ENCODE data around the gene CCDC102B.

CCDC102B gene

DNA sequence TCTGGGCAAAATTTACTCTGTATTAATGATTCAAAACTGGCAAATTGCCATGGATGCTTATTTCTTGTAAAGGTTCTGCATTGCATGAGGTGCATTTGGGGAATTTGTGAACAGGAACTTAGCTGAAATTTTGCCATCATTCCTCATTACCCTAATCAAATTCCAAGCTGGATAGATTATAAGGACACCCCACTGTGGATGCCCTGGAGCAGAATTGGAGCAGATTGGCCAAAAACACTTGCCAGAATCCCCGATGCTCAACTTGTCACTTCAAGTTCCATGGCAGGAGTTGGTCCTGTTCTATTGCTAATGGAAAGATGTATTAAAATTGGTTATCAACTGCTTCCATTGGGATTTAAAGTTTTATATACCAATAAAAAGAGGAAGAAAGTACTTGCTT lies 237.9 kb downstream of the CCDC102B start:
- no peaks in the 10 kb centered on the region for H3K27me3 ChIP-seq (ENCODE audit: control insufficient read depth, insufficient read depth, low read length)
- no peaks in the 10 kb centered on the region for H3K36me3 ChIP-seq (ENCODE audit: control insufficient read depth, insufficient read depth, low read length)
- no peak overlapping the region for H3K4me2 ChIP-seq (ENCODE audit: low read length)
- no peak overlapping the region for H3K27ac ChIP-seq
- no peaks in the 10 kb centered on the region for H3K4me1 ChIP-seq
- no peak overlapping the region for H2AFZ ChIP-seq
- no peak overlapping the region for H3K9ac ChIP-seq
- H3K79me2 ChIP-seq = no peaks in the 10 kb centered on the region
- H3K4me3 ChIP-seq (ENCODE audit: low read depth, low read length) = no peak overlapping the region
- TF ChIP-seq, protein P1, sequence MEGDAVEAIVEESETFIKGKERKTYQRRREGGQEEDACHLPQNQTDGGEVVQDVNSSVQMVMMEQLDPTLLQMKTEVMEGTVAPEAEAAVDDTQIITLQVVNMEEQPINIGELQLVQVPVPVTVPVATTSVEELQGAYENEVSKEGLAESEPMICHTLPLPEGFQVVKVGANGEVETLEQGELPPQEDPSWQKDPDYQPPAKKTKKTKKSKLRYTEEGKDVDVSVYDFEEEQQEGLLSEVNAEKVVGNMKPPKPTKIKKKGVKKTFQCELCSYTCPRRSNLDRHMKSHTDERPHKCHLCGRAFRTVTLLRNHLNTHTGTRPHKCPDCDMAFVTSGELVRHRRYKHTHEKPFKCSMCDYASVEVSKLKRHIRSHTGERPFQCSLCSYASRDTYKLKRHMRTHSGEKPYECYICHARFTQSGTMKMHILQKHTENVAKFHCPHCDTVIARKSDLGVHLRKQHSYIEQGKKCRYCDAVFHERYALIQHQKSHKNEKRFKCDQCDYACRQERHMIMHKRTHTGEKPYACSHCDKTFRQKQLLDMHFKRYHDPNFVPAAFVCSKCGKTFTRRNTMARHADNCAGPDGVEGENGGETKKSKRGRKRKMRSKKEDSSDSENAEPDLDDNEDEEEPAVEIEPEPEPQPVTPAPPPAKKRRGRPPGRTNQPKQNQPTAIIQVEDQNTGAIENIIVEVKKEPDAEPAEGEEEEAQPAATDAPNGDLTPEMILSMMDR (IDR thresholded peaks at IDR 0.05) = no peak
- no peaks in the 10 kb centered on the region for H3K9me3 ChIP-seq (ENCODE audit: control insufficient read depth, low read length)

DNA sequence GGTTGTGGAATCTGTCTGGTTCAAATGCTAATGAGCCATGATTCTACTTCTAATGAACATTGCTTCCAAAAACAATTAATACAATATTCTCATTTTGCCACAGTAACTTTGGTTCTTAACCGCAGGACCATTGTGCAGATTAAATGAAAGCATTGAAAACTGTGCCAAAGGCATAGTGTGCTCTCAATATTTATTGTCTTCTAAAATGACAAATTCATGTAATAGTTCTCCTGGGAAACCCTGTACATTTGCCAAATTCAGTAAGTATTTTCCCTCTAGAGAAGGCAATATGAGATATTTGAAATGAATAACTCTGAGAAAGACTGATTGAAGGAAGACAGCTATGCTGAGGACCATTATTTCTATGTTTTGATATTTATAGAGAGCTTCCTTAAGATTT lies 246.3 kb downstream of the CCDC102B start:
- Histone ChIP-seq H3K4me3 (ENCODE audit: low read depth, low read length) (no peak overlapping the region), H3K9me3 (ENCODE audit: control insufficient read depth, low read length) (no peaks in the 10 kb centered on the region), H3K27ac (no peak overlapping the region), H3K36me3 (ENCODE audit: control insufficient read depth, insufficient read depth, low read length) (no peaks in the 10 kb centered on the region), H3K9ac (no peak overlapping the region), H3K4me1 (no peaks in the 10 kb centered on the region), H2AFZ (no peak overlapping the region), H3K27me3 (ENCODE audit: control insufficient read depth, insufficient read depth, low read length) (no peaks in the 10 kb centered on the region), H3K4me2 (ENCODE audit: low read length) (no peak overlapping the region), H3K79me2 (no peaks in the 10 kb centered on the region)
- TF ChIP-seq, protein P1 (IDR thresholded peaks at IDR 0.05) = no peak

DNA sequence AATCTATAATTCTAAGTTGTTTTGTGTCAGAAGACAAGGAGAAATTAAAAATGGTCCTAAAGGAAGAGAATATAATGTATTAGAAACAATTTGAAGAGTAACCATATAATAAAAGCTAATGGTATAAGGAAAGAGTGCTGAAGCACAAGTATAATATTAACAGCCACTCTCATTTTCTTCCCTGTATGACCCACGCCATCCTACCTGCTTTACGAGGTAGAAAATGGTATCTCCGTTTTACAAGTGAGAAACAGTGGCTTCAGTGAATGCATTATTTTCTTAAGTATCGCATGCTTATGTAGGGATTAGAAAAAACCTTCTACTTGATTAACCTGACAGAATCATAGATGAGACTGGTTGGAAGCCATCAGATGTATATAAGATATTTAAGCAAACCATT lies 266.2 kb downstream of the CCDC102B start:
- no peak overlapping the region for H2AFZ ChIP-seq
- H3K79me2 ChIP-seq = no peaks in the 10 kb centered on the region
- H3K4me3 ChIP-seq (ENCODE audit: low read depth, low read length) = no peak overlapping the region
- H3K4me1 ChIP-seq = no peaks in the 10 kb centered on the region
- H3K4me2 ChIP-seq (ENCODE audit: low read length) = no peak overlapping the region
- no peaks in the 10 kb centered on the region for H3K9me3 ChIP-seq (ENCODE audit: control insufficient read depth, low read length)
- no peak overlapping the region for H3K9ac ChIP-seq
- no peaks in the 10 kb centered on the region for H3K27me3 ChIP-seq (ENCODE audit: control insufficient read depth, insufficient read depth, low read length)
- TF ChIP-seq, protein P1 (IDR thresholded peaks at IDR 0.05) = no peak
- no peaks in the 10 kb centered on the region for H3K36me3 ChIP-seq (ENCODE audit: control insufficient read depth, insufficient read depth, low read length)
- no peak overlapping the region for H3K27ac ChIP-seq

DNA sequence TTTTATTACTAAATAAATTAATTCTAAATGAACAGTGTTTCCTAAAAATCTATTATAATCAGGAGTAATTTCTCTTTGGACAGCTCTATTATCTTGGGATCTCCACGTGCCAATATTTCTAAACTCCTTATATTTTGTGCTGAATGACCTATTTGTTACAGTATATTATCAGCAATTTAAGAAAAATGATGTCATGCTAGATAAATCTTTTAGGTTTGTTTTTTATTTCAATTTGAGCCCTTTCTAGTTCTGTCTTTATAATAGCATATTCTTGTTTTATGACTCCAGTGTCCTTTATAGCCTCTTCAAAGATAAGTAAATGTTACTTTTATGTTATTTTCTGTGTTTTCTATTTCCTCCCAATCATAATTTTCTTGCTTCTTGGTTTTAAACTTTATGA lies 269.2 kb downstream of the CCDC102B start:
- Histone ChIP-seq H3K27me3 (ENCODE audit: control insufficient read depth, insufficient read depth, low read length) (no peaks in the 10 kb centered on the region), H3K79me2 (no peaks in the 10 kb centered on the region), H2AFZ (no peak overlapping the region), H3K4me1 (no peaks in the 10 kb centered on the region), H3K27ac (no peak overlapping the region), H3K4me3 (ENCODE audit: low read depth, low read length) (no peak overlapping the region), H3K9me3 (ENCODE audit: control insufficient read depth, low read length) (no peaks in the 10 kb centered on the region), H3K4me2 (ENCODE audit: low read length) (no peak overlapping the region), H3K36me3 (ENCODE audit: control insufficient read depth, insufficient read depth, low read length) (no peaks in the 10 kb centered on the region), H3K9ac (no peak overlapping the region)
- TF ChIP-seq, protein P1 (IDR thresholded peaks at IDR 0.05) = no peak

DNA sequence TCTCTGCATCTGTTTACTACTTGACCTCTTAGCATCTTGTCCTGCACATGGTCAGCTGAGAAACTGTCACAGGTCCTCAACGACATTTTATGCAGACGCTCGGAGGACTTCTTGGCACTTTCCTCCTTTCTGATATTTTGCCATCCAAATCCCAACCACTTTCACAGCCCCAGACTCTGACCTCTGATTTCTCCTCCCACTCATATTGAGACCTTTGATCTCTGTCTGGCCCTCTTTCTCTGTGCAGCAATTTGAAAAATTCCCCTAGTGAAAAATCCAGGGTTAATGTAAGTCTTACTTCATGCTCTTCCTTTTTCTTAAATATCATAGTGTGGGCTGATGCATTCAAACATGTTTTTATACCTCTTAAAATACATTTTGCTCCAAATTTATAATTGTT lies 273.8 kb downstream of the CCDC102B start:
- H2AFZ ChIP-seq = no peak overlapping the region
- H3K27ac ChIP-seq = no peak overlapping the region
- no peaks in the 10 kb centered on the region for H3K79me2 ChIP-seq
- no peaks in the 10 kb centered on the region for H3K9me3 ChIP-seq (ENCODE audit: control insufficient read depth, low read length)
- no peak overlapping the region for H3K4me3 ChIP-seq (ENCODE audit: low read depth, low read length)
- no peaks in the 10 kb centered on the region for H3K27me3 ChIP-seq (ENCODE audit: control insufficient read depth, insufficient read depth, low read length)
- TF ChIP-seq, protein P1 (IDR thresholded peaks at IDR 0.05) = no peak
- no peaks in the 10 kb centered on the region for H3K4me1 ChIP-seq
- no peak overlapping the region for H3K9ac ChIP-seq
- no peaks in the 10 kb centered on the region for H3K36me3 ChIP-seq (ENCODE audit: control insufficient read depth, insufficient read depth, low read length)
- no peak overlapping the region for H3K4me2 ChIP-seq (ENCODE audit: low read length)

Measured in parathyroid adenoma (tissue), 2 donors.